ENCODE results near the gene SUN3. TPM values are rescaled to one million over a fixed set of nuclear protein-coding genes. Genes with fewer than 3 reads are reported as not detected.

Gene SUN3
- total and polyA plus RNA-seq, 2 of the 13 experiments (the other 11 are each of a cell fraction or from before 2014, with no cell fraction given) = not detected

GRCh38 chr7:47982610-47983009, 46.3 kb downstream of the SUN3 start:
- BruUV-seq (replicated peaks) = no TSS peak
- Histone ChIP-seq H4K20me1 (ENCODE audit: insufficient read depth, low read length) (no peaks in the 10 kb centered on the region), H3K9me3 (ENCODE audit: low read length) (no peaks in the 10 kb centered on the region), H3K4me2 (ENCODE audit: low read depth, low read length) (no peak overlapping the region), H3K4me1 (ENCODE audit: insufficient read depth, low read length) (peaks cover 14% of the 10 kb centered on the region), H2AFZ (ENCODE audit: low read length) (no peak overlapping the region), H3K27me3 (ENCODE audit: control insufficient read depth in 1 of 2, insufficient read depth in 2 of 2, low read length in 2 of 2) (peaks cover 0 to 6% of the 10 kb centered on the region in 2 experiments; a peak in 1 of 5 replicates), H3K79me2 (ENCODE audit: insufficient read depth, low read length) (peaks cover 4% of the 10 kb centered on the region), H3K27ac (ENCODE audit: extremely low read length, insufficient read depth, low read length) (no peak overlapping the region), H3K4me3 (replicated peaks in 1 of 3; ENCODE audit: insufficient read depth in 1 of 3, low read depth in 2 of 3, low read length in 3 of 3) (no peak overlapping the region), H3K36me3 (replicated peaks in 1 of 2; ENCODE audit: control insufficient read depth in 1 of 2, insufficient read depth in 2 of 2, low read length in 2 of 2) (peaks cover 0 to 8% of the 10 kb centered on the region in 2 experiments; a peak in 2 of 5 replicates), H3K9ac (ENCODE audit: insufficient read depth, low read depth, low read length) (no peak overlapping the region)
- intact Hi-C loops (cut with micrococcal nuclease; ENCODE audit: unreplicated experiment) = no loop called here
- POLR2A ChIA-PET = no interaction called here
- ATAC-seq (no peak), DNase-seq (ENCODE audit: low spot score) (no peak), FAIRE-seq (no peak)
- in situ Hi-C loops (cut with HindIII; ENCODE audit: extremely low pct_ligation_motif_present, low pct_unique_long_range_greater_than_20kb) = no loop called here
- CTCF ChIA-PET (ENCODE audit: low intra/inter-chr PET ratio, low total read pairs) = no interaction called here
- 17% methylated on average over 2 of the region's 2 CpGs for WGBS (ENCODE audit: low lambda C conversion rate)
- no peak for TF ChIP-seq HMGXB4 (CRISPR knock-in tag; IDR thresholded peaks at IDR 0.05; ENCODE audit: borderline replicate concordance in 1 of 2, low read depth in 1 of 2)
- TF ChIP-seq AKNA (CRISPR knock-in tag; IDR thresholded peaks at IDR 0.05; ENCODE audit: borderline replicate concordance) = no peak
- no peak for TF ChIP-seq POLR2A (IDR thresholded peaks at IDR 0.05; ENCODE audit: insufficient read depth in 1 of 2, low read depth in 2 of 2, low read length in 2 of 2)
- no peak for TF ChIP-seq ZNF318 (CRISPR knock-in tag; IDR thresholded peaks at IDR 0.05)
- TF ChIP-seq SIN3B (IDR thresholded peaks at IDR 0.05; ENCODE audit: low read length) = no peak
- TF ChIP-seq PTBP1 (IDR thresholded peaks at IDR 0.05; ENCODE audit: low read depth, low read length, poor library complexity, severe bottlenecking) = no peak
- TF ChIP-seq ZNF460 (CRISPR knock-in tag; IDR thresholded peaks at IDR 0.05; ENCODE audit: borderline replicate concordance) = no peak

Data from HepG2 (cell line).